Activated T-helper 1 cell treated with anti-CD3 and anti-CD28 coated beads, Interleukin-12 subunit alpha, Interleukin-12 subunit beta, Interleukin-2, Interleukin-4 antibody, amounts not matched to agents 30 ng/mL and 10 ng/mL and 1 ng/mL, durations not matched to agents 14 hours and 24 hours and 36 hours (primary cell): ENCODE results near the gene CD81. TPM values are rescaled to one million over a fixed set of nuclear protein-coding genes. Genes with fewer than 3 reads are reported as not detected.

Experiments used
- DNase-seq: peaks from one replicate; pipeline ENCODE4 v3.0.0; 2021; ENCODE audit warnings: low spot score
- H3K27ac Mint-ChIP-seq: one replicate; pipeline ENCODE4 v1.8.0; 2021; ENCODE audit warnings: mild to moderate bottlenecking, mixed read lengths
- H3K27me3 Mint-ChIP-seq: one replicate; pipeline ENCODE4 v1.8.0; 2022; ENCODE audit warnings: mild to moderate bottlenecking, moderate library complexity, mixed read lengths; ENCODE audit not compliant: insufficient read depth
- H3K36me3 Mint-ChIP-seq: one replicate; pipeline ENCODE4 v1.8.0; 2021; ENCODE audit warnings: low read depth, mixed read lengths
- H3K4me1 Mint-ChIP-seq: one replicate; pipeline ENCODE4 v1.8.0; 2021; ENCODE audit warnings: low read depth, mixed read lengths
- H3K4me3 Mint-ChIP-seq: one replicate; pipeline ENCODE4 v1.8.0; 2021; ENCODE audit warnings: mild to moderate bottlenecking, moderate library complexity, mixed read lengths
- H3K9me3 Mint-ChIP-seq: one replicate; pipeline ENCODE4 v1.8.0; 2021; ENCODE audit warnings: mixed read lengths
- intact Hi-C: fragments of 100-400 bp; cut with micrococcal nuclease; formaldehyde crosslinking; loops from one replicate; pipeline ENCODE4 v1.15.1; 2024
- total RNA-seq: library from RNA; stranded (reverse); gene quantifications from 2 replicates; pipeline ENCODE4 v1.2.3, GENCODE V29; 2022

CD81 gene
- total RNA-seq, 1 donor from 2014 or later: 247 TPM

DNA sequence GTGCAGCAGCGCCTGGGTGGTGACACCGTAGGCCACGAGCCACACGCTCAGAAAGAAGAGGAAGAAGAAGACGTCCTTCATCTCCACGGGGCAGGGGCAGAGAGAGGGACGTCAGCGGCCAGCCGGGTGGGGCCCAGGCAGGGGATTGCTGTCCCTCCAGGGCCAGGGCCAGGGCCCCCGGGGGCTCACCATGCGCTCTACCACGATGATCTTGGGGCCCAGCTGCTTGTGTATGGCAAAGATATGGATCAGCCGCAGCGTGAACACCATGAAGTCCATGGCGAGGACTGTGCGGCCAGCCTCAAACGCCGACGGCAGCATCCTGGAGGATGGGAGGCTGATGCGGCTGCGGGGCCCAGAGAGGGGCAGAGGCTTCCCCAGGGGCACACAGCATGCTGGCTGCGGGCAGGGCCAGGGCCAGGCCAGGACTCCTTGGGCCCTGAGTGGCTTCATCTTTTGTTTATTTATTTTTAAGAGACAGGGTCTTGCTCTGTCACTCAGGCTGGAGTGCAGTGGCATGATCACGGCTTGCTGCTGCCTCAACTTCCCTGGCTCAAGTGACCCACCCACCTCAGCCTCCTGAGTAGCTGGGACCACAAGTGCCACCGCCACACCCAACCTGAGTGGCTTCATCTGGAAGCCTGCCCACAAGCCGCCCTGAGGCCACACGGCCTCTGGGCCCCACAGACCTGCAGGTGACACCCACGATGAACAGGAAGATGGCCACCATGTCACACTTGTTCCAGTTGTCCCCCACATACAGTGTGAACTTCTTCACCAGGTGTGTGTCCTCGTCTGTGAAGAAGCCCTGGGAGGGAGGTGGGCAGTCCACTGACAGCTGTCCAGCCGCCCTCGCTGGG is 34.6 kb downstream of the CD81 start:
- no peak overlapping the region for H3K27ac Mint-ChIP-seq

DNA sequence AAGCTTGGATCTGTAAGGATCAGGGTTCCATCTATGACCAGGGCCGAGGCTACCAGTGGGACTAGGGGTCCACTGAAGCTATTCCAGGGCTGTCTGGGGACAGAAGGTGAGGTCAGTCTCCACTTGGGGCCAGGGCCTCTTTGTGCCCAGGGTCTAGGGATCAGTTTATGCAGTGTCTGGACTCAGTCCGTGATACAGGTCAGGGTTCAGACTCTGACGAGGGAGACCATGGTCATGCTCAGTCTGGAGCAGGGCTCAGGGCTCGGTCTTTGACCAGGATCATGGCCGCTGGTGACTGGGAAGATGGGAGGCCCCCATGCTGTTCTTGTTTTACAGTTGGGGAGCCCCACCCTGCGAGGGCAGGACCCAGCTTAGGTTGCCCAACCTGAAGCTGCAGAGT is 35.2 kb downstream of the CD81 start:
- Mint-ChIP-seq H3K4me3 (no peak overlapping the region), H3K27me3 (no peaks in the 10 kb centered on the region), H3K4me1 (no peaks in the 10 kb centered on the region), H3K27ac (no peak overlapping the region), H3K36me3 (no peaks in the 10 kb centered on the region), H3K9me3 (no peaks in the 10 kb centered on the region)
- no peak for DNase-seq
- intact Hi-C loops: no loop called here

More for the DNA sequence above, 34.6 kb downstream of the CD81 start:
- no peaks in the 10 kb centered on the region for H3K36me3 Mint-ChIP-seq
- no peaks in the 10 kb centered on the region for H3K9me3 Mint-ChIP-seq
- DNase-seq: no peak
- intact Hi-C loops: no loop called here
- no peaks in the 10 kb centered on the region for H3K27me3 Mint-ChIP-seq
- H3K4me1 Mint-ChIP-seq: no peaks in the 10 kb centered on the region
- H3K4me3 Mint-ChIP-seq: no peak overlapping the region

- intact Hi-C loops: no loop called here
- no peaks in the 10 kb centered on the region for H3K27me3 Mint-ChIP-seq
- no peak overlapping the region for H3K27ac Mint-ChIP-seq
- no peak for DNase-seq
- H3K36me3 Mint-ChIP-seq: no peaks in the 10 kb centered on the region
- no peaks in the 10 kb centered on the region for H3K4me1 Mint-ChIP-seq
- H3K9me3 Mint-ChIP-seq: no peaks in the 10 kb centered on the region
- H3K4me3 Mint-ChIP-seq: no peak overlapping the region
Observed at GRCh38 chr11:2413742-2414579, 36.9 kb downstream of the CD81 start.

DNA sequence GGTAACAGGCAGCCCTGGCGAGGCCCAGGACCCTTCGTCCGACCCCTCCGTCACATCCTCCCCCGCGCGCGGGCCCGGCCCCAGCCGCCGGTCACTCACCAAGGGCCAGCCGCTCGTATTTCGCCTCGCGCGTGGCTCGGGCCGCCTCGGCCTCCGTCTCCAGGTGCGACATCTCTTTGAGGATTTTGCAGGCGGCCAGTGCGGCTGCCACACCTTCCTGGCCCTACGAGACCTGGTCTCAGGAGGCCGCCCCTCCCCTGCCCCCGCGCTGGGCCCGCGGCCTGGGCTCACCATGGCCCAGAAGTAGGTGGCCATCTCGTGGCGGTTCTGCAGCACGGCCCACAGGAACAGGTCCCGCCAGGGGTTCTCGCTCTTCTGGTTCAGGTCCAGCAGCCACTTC is 37.5 kb downstream of the CD81 start:
- Mint-ChIP-seq H3K27ac (no peak overlapping the region), H3K4me3 (no peak overlapping the region), H3K36me3 (no peaks in the 10 kb centered on the region), H3K4me1 (no peaks in the 10 kb centered on the region), H3K9me3 (no peaks in the 10 kb centered on the region), H3K27me3 (no peaks in the 10 kb centered on the region)
- DNase-seq: no peak
- intact Hi-C loops: no loop called here

DNA sequence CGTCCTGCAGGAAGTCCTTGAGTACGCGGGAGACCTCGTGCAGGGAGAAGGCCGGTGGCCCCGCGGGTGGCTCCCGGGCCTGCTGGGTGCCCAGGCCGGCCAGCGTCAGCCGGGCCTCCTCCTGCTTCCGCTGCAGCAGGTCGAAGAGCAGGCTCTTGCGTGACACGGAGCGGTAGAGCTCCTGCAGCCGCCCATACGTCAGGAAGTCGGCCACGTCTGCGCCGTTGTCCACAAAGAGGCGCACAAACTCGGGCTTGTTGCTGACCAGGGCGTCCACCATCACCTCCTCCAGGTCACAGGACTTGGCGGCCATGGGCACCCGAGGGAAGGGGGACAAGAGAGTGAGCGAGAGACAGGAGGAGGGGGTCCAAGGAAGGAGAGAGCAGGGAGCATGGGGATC is 38.1 kb downstream of the CD81 start:
- H3K27ac Mint-ChIP-seq: no peak overlapping the region
- DNase-seq: no peak
- no peak overlapping the region for H3K4me3 Mint-ChIP-seq
- H3K9me3 Mint-ChIP-seq: no peaks in the 10 kb centered on the region
- no peaks in the 10 kb centered on the region for H3K4me1 Mint-ChIP-seq
- no peaks in the 10 kb centered on the region for H3K36me3 Mint-ChIP-seq
- intact Hi-C loops: no loop called here
- H3K27me3 Mint-ChIP-seq: no peaks in the 10 kb centered on the region

GRCh38 chr11:2415601-2416380 is 38.7 kb downstream of the CD81 start:
- no peaks in the 10 kb centered on the region for H3K9me3 Mint-ChIP-seq
- no peak for DNase-seq
- intact Hi-C loops: no loop called here
- H3K36me3 Mint-ChIP-seq: no peaks in the 10 kb centered on the region
- no peak overlapping the region for H3K27ac Mint-ChIP-seq
- H3K27me3 Mint-ChIP-seq: no peaks in the 10 kb centered on the region
- H3K4me3 Mint-ChIP-seq: no peak overlapping the region
- H3K4me1 Mint-ChIP-seq: no peaks in the 10 kb centered on the region

DNA sequence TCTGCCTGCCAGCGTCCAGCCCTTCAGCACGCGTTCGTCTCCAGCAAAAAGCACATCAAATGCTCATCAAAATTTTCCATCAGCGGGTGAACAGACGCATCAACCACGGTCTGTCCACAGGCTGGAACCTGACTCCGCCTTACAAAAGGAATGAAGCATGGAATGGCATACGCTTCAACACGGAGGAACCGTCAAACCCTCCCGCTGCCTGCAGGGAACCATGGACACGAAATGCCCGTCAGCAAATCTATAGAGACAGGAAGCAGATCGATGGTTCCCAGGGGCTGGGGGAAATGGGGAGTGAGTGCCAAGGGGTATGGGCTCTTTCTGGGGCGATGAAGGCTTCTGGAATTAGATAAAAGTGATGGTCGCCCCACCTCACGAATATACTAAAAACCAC is 39.7 kb downstream of the CD81 start:
- Mint-ChIP-seq H3K4me3 (no peak overlapping the region), H3K27me3 (no peaks in the 10 kb centered on the region), H3K27ac (no peak overlapping the region), H3K36me3 (no peaks in the 10 kb centered on the region), H3K4me1 (no peaks in the 10 kb centered on the region), H3K9me3 (no peaks in the 10 kb centered on the region)
- intact Hi-C loops: no loop called here
- DNase-seq: no peak

GRCh38 chr11:2417856-2418692 is 41.0 kb downstream of the CD81 start:
- H3K9me3 Mint-ChIP-seq: no peaks in the 10 kb centered on the region
- no peaks in the 10 kb centered on the region for H3K27me3 Mint-ChIP-seq
- H3K4me1 Mint-ChIP-seq: no peaks in the 10 kb centered on the region
- DNase-seq: no peak
- intact Hi-C loops: no loop called here
- no peaks in the 10 kb centered on the region for H3K36me3 Mint-ChIP-seq
- H3K27ac Mint-ChIP-seq: no peak overlapping the region
- H3K4me3 Mint-ChIP-seq: no peak overlapping the region

- Mint-ChIP-seq H3K27me3 (no peaks in the 10 kb centered on the region), H3K36me3 (no peaks in the 10 kb centered on the region), H3K27ac (no peak overlapping the region), H3K4me1 (no peaks in the 10 kb centered on the region), H3K4me3 (no peak overlapping the region), H3K9me3 (no peaks in the 10 kb centered on the region)
- intact Hi-C loops: loop anchor here (1.0 kb wide), 1 partner anchor 118 kb away; the partner anchor contains the start of gene C11orf21
- DNase-seq: no peak
Observed at GRCh38 chr11:2418693-2419360, 41.7 kb downstream of the CD81 start.

DNA sequence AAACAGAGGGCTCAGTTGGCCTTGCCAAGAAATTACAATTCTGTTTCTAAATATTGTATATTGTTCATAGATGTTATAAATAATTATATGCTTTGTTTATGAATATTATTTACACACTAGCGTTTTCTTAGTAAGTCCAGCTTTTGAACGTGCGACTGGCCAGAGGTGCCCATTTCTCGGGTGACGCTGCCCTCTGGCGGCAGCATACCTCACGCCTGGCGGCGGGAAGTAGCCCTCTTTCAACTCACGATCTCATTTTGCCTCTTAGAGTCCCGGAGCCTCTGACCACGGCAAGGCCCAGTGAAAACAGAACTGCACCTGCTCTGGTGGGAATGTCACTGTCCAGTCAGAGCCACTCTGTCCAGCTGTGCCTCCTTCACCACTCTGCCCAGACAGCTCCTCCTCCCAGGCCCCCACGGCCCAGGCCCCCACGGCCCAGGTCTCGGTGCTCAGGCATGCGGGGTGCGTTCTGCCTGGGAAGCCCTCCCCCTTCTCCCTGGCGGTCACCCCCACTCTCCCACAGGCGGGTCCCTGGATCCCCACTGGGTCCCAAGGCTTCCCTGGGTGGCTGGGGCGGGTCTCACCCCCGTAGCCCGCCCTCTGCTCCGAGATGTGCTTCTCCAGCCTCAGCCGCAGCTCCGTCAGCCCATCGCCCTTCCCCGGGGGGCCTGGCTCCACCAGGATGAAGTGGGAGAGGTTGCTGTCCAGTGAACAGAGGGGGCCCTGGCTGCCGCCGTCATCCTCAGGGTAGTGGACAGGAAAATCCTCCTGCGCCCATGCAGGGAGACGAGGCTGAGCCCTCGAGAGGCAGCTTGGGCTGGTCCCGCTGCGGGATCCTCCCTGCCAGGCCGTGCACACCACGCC is 42.8 kb downstream of the CD81 start:
- H3K27ac Mint-ChIP-seq: no peak overlapping the region
- H3K4me3 Mint-ChIP-seq: no peak overlapping the region
- H3K9me3 Mint-ChIP-seq: no peaks in the 10 kb centered on the region
- H3K27me3 Mint-ChIP-seq: no peaks in the 10 kb centered on the region
- no peaks in the 10 kb centered on the region for H3K36me3 Mint-ChIP-seq
- DNase-seq: peak; percentile 47
- intact Hi-C loops: loop anchor here (1.0 kb wide), 5 partner anchors 20 to 234 kb away; partner anchors contain the start of genes C11orf21 and TSSC4
- no peaks in the 10 kb centered on the region for H3K4me1 Mint-ChIP-seq
